ENCODE results near the gene ELK3.

DNA sequence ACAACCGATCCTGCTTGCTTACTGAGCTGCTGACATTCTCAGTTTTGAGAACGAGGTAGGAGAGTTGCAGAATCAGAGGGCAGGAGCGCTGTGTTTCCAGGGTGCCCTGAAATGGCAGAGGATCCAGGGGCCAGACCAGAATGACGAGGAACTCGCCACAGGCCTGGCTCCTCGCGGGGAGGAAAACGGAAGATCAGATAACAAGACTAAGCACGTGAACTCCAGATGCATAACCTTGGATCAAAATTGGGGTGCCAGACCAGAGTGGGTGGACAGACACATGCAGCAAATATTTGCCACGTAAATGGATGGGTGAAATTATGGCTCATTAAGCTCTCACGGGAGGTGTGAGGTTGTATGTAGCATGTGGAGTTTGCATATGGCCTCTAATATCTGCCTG lies 46.5 kb downstream of the ELK3 start:
- TF ChIP-seq ZFP3 (CRISPR knock-in tag; IDR thresholded peaks at IDR 0.05) (no peak), ZNF8 (CRISPR knock-in tag; IDR thresholded peaks at IDR 0.05) (no peak), TOX (CRISPR knock-in tag; IDR thresholded peaks at IDR 0.05; ENCODE audit: borderline replicate concordance) (no peak)
